Measurements from ENCODE around the gene PGAM4. TPM values are rescaled to one million over a fixed set of nuclear protein-coding genes. Genes with fewer than 3 reads are reported as not detected.
"Not testable (repeated sequence)": the region's sequence is repeated elsewhere in the genome, so short reads cannot be mapped to it uniquely, and the experiment has no call there.

The PGAM4 gene
- 0.44 TPM for total RNA-seq

DNA sequence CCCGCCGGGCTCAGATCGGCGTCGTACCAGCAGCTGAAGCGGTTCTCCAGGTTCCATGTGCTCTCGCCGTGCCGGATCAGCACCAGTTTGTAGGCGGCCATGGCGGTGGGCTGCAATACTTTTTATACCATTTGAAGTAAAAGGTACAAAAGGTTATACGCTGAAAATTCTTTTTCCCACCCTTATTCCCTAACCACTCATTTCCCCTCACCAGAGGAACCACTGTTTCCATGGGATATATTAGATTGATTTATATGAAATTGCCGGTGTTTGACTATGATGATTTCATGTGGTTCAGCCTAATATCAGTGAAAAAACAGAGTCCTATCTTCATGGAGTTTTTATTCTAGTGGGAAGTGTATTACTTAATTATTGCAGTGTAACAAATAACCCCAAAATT, at the start of gene PGAM4:
Gene PGAM4 (minus strand): TSS at position 101 of the 400 bp plus-strand sequence. CDS start 0 bp downstream, at position 101.
- ATAC-seq = no peak

DNA sequence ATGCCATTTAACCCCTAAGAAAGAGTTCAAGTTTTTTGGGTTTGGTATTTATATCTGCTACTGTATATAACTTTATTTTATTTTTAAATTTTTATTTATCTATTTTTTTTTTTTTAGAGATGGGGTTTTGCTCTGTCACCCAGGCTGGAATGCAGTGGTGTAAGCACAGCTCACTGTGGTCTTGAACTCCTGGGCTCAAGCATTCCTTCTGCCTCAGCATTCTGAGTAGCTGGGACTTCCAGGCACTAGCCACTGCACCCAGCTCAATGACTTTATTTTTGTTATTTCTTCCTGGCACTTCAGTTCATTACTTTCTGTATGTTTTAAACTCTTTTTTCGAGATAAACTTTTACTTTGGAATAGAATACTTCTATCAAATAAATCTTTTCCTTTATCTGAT, 42.4 kb upstream of the PGAM4 start:
- no peak for ATAC-seq

DNA sequence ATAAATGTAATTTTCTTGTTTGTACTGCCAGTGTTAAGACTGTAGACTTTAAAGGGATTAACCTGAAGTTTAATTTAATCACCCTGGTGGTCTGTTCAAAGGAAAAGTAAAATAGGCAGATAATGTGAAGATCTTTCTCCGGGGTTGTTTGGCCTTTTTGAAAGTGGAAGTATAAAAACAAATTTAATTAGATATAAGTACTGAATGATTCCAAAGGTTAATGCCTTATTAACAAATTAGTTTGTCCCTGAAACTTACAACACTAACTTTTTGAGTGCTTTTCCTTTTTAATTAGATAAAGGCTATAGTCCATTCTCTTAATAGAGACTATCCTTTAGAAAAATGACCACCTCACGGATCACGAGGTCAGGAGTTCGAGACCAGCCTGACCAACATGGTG, 10.4 kb upstream of the PGAM4 start:
- ATAC-seq = no peak

DNA sequence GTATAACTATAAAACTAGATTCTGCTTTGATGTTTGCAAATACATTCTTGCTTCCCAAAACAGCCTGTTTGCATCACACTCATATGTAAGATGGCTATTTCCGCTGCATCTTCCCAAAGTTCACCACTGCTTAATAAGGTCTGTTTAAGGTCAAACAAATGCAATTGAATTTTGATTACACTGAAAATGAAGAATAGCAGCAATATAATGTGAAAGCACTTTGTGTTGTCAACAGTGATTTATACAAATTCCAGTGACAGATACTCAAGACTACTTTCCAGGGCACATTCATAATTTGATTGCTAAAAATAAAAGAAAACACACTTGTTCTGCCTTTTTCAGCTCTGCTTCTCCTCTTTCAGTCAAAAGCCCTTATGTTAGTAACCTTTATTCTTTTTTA, 8.1 kb upstream of the PGAM4 start:
- no peak for ATAC-seq

DNA sequence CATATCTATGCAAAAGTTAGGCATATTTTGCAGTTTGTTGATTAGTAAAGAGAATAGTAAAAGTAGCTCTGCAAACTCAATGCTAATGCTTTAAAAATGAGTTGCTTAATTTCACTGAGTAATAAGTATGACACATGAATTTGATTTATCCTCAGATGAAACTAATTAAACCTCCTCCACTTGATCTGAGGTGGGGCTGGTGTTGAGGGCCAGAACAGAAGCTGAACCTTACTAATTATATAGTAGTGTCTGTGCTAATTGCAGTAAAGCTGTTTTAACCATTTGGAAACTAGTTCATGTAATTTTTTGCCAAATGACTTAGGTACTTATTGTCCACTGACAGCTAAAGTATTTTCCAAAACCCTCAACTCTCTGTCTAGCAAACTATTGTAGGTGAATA, 7.7 kb upstream of the PGAM4 start:
- ATAC-seq = peak; percentile 63

DNA sequence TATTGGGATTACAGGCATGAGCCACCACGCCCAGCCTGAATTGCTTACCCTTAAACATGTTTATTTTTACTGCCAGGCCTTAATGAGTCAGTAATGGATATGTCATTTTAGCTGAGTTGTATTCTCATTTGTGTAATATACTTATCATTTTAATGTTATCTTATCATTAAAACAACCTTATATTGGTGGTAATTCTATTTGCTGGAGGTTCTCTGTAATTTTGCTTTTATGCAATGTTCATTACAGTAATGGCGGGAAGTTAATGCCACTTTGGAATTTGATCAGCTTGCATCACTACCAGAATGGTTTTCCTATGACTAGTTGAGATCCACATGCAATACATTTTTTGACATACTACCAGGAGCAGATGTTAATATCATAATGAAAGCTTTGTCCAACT, 6.3 kb upstream of the PGAM4 start:
- peak; percentile 48 for ATAC-seq

DNA sequence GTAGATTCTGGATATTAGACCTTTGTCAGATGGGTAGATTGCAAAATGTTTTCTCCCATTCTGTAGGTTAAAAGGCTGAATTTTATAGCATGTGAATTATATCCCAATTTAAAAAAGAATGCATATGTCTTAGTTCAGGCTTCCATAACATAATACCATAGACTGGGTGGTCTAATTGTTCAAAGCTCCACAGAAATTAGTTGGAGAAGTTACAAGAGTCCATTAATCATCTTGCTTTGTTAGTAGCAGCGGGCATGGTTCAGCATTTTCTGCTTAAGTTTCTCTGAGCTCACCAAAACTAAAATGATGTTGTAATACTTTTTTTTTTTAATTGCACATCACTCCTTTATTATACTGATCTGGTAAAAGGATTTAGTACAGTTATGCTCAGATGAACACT, 1.8 kb downstream of the PGAM4 start:
- no peak for ATAC-seq

DNA sequence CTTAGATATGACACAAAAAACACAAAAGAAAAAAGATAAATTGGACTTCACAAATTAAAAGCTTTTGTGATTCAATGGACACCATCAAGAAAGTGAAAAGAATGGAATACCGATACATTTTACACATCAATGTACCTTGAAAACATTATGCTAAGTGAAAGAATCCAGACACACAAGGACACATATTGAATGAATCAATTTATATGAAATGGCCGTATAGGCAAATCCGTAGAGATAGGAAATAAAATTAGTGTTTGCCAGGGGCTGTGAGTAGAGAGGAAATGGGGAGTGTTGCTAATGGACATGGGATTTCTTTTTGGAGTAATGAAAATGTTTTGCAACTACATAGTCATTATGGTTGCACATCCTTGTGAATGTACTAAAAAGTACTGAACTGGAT, 3.1 kb downstream of the PGAM4 start:
- ATAC-seq = no peak

DNA sequence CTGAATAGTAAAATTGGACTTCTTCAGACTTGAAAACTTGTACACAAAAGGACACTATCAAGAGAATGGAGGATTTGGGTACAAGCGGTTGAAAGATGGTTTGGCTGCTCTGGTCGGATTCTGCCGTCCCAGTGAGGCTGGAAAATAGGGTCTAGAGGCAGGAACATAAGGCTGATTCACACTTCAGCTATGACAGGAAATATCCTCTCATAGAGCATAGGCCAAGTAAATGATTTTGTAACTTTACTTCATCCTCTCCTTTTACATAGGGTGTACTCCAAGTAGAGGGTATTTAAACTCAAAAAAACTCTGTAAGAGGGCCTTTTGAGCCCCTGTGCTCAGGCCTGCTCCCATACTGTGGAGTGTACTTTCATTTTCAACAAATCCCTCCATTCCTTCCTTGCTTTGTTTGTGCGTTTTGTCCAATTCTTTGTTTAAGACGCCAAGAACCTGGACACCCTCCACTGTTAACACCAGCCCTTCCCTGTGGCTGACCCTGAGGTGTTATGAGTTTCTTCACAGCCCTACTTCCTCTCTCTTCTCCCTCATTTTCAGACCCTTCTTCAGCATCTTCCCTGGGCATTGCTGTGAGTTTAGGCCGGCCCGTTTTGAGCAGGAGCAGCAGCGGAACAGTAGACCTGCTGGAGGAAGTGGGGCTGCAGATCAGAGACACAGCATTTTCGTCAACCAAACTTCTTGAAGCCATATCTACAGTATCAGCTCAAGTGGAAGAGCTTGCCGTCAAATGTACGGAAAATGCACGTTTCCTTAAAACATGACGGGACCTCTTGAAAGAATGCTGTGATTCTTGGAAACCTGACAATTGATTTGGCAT, 7.2 kb downstream of the PGAM4 start:
- ATAC-seq = no peak

DNA sequence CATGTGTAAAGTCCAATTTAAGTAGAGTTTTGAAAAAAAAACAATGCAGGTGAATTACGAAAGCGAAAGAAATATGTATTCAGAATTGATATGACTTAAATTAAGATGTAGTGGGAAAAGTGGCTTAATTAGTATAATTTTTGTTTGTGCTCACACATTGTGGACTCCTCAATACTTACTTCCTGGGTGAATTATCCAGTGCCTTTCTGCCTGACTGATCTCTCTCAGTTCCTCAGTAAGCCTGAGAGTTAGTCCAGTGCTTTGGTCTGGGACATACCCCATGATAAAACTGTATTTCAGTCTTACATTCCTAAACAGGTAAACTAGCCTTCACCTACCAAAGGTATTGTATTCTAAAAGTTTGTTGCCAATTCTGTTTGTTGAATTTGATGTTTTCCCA, 8.4 kb downstream of the PGAM4 start:
- no peak for ATAC-seq

DNA sequence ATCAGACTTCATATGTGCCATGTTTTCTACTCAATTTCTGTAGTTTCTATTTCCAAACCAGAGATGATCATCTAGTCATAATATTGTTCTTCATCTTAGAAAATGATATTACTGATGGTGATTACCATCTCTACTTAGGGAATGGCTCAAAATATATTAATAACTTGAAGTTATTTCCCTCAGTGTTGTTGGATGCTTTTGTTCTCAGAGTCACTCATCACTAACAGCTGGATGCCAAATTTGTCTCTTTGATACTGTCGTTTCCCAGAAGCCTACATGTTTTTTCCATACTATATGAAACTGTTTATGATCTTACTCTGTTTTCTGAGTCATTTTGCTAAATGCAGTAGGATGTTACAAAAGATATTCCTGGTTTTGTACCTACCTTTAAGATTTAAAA, 8.9 kb downstream of the PGAM4 start:
- ATAC-seq = no peak

DNA sequence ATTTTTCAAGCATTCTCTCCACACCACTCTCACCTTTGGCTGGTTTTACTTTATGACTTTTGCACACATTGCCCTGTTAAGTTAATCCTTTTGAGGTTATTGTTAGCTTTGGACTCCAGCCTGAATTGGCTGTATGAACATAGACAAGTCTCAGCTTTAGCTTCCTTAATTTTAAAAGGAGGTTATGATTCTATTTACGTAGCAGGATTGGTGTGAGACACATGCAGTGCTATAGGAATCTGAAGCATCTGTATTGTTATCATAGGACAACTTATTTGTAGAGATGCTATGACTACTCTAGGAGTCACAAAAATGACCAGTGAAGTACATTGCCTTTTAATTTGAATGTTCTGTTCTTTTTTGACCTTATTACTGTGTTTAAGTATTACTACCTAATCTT, 15.7 kb downstream of the PGAM4 start:
- peak; percentile 59 for ATAC-seq

DNA sequence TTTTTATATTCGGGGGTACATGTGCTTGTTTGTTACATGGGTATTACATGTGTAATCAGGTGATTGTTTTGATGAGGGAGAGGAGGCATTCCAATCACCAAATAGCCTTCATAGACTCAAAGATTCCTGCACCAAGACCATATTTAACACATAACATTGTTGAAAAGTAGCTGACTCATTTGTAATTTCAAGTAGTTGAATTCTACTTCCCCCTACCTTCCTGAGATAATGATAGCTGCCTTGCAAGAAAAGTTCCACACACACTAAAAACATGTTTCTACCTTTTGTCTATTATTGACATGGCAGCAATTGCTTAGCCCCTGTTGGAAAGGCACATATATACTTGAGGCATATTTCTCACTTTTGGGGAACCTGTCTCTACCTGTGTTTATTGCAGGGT, 16.1 kb downstream of the PGAM4 start:
- peak; percentile 15 for ATAC-seq

DNA sequence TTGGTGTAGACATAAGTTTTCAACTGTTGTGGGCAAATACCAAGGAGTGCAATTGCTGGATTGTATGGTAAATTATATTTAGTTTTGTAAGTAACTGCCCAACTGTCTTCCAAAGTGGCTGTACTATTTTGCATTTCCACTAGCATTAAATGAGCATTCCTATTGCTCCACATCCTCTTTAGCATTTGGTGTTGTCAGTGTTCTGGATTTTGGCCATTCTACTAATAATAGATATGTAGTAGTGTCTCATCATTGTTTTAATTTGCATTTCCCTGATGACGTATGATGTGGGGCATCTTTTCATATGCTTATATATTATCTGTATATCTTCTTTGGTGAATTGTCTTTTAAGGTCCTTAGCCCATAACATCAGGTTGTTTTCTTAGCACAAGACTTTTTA, 17.3 kb downstream of the PGAM4 start:
- no peak for ATAC-seq

DNA sequence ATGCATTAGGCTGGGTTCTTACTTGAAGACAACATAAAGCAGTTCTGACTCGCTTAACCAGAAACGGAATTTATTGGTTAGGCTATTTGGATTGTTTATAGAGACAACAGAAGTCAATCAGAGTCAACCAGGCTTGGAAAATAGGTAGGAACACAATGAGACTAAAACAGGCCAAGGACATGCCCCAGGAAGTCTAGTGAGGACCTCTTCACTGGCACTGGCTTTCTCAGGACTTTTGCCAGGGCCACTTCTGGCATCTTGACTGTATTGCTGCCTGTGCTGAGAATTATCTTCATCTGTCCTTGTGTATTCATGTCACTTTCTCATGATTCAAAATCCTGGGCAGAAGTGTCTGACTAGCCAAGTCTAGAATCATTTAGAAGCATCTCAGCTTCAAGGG, 19.6 kb downstream of the PGAM4 start:
- ATAC-seq = no peak

DNA sequence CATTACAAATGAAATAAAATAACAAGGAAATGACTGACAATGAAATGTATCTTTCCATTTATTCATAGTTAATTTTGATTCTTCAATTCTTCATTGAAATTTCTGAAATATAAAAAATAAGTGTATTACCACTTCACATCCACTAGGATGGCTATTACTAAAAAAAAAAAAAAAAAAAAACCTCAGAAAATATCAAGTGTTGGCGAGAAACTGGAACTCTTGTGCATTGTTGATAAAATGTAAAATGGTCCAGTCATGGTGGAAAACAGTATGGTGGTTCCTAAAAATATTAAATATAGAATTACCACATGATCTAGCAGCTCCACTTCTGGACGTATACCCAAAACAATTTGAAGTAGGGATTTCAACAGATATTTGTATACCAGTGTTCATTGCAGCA, 22.9 kb downstream of the PGAM4 start:
- ATAC-seq = no peak

DNA sequence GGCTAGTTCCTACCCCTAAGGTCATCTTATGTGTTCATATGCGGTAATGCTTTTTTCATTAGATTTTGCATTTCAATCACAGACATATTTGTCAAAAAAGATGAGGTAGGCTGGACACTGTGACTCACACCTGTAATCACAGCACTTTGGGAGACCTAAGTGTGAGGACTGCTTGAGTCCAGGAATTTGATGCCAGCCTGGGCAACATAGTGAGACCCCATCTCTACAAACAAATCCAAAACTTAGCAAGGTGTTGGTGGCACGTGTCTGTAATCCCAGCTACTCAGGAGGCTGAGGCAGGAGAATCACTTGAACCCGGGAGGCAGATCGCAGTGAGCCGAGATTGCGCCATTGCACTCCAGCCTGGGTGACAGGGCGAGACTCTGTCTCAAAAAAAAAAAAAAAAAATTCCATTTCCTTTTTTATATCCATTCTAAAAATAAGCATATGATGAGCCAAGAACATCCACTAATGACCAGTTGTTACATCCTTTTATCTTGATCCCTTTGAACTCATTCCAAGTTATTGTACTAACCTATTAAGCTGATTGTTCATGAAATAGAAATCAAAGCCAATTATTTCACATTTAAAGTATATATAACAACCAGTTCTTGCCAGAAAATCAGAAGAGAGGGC, 23.4 kb downstream of the PGAM4 start:
- no peak for ATAC-seq

DNA sequence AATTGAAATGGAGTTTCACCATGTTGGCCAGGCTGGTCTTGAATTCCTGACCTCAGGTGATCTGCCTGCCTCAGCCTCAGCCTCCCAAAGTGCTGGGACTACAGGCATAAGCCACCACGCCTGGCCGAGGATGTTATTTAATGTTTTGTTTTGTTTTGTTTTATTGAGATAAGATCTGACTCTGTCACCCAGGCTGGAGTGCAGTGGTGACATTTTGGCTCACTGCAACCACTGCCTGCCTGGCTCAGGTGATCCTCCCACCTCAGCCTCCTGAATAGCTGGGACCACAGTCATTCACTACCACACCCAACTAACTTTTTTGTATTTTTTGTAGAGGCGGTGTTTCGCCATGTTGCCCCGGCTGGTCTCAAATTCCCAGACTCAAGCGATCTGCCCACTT, 24.4 kb downstream of the PGAM4 start:
- not testable (repeated sequence) for ATAC-seq

DNA sequence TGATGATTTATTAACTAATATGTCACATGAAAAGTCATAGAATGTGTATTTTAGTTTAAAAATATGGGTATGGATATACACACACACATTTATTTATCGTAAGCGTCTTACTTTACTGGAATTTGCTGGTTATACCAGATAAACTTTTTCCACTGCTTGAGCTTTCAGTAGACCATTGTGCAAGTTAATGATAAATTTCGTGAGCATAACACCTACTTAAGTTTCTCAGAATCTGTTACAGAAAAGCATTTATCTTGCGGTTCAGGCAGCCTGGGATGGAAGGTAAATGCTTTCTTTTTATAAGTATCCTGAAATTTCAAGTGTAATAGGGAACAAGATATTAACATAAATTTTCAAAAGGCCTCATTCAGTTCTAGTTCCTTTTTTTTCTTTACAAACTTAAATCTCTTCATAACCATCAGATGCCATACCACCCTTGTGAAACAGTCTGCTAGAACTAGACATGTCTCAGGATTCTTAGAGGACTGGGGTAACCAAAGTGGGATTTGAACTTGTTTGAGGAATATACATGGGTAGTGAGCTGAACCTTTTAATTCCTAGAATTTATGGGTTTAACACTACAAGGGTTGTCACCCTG, 31.3 kb downstream of the PGAM4 start:
- no peak for ATAC-seq

DNA sequence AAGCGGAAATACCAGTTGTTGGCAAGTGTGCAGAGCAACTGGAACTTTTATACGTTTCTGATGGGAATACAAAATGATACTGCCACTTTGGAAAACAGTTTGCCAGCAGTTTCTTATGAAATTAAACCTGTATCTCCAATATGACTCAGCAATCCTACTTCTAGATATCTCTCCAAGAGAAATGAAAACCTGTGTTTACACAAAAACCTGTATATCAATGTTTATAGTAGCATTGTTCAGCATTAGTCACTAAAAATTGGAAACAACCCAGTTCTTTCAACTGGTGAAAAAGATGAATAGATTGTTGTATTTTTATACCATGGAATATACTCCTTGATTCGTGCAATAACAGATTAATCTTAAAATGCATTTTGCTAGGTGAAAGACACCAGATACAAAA, 32.1 kb downstream of the PGAM4 start:
- peak; percentile 81 for ATAC-seq

DNA sequence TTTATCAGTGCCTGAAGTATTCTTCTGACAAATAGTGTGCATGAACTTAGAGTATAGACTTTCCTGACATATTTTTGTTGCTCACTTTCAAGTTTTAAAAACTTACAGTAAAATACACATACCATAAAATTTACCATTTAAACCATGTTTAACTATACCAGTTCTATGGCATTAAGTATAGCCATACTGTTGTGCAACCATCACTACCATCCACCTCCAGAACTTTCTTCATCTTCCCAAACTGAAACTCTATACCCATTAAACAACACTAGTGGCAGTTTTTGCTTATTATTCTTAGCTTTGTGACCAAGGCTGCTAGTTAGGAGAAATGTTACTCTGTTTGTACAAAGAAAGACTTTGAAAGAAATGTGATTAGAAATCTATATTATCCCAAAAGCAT, 33.1 kb downstream of the PGAM4 start:
- no peak for ATAC-seq

DNA sequence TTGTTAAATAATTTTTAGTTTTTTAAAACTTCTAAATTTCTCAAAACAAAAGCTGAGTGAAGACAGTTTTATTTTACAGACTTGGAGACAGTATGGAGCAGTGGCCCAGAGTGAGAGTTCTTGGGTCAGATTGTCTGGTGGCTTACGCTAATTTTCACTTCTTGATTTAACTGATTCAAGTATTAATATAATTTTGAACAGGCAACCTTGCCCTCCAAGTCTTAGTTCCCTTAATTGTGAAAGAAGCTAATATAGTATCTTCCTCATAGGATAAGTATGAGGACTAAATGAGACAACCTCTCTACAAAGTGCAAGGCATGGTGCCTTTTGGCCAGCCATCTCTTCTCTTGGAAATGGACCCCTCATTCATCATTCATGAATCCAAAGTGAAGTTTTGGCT, 33.6 kb downstream of the PGAM4 start:
- ATAC-seq = no peak

DNA sequence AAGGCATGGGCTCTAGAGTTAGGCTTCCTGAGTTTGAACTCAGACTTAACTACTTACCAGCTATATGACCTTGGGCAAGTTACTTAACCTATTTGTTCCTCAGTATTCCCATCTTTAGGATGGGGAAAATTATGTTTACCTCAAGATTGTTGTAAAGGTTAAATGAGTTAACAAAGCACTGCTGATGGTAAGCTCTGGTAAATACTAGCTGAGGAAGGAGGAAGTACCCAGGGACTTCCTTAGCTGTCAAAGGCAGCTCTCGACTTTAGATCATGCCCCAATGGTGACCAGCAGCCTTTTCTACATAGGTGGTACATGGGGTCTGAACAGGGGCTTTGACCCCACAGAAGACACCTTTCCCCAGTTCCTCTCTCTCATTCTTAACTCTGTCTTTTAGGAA, 38.9 kb downstream of the PGAM4 start:
- no peak for ATAC-seq

DNA sequence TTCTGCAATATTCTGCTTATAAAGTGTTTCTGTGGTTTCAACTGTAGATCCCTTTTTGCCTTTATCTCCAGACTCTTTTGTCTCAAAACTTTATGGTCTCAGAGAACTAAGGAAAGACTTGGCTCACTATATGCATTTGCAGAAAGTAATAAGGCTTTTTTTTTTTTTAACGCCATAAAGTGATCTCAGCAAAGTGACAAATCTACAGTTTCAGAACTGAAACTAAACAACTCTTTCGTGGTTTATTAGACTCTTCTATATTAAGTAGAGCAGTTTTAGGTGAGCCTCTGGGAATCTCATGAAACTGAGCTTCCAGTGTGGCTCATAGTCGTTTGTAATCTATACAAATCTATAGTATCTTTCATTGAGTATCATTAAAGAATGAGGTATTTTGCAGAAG, 43.7 kb downstream of the PGAM4 start:
- no peak for ATAC-seq

Data from esophagus mucosa (tissue), 1 donor.